Measurements from ENCODE around the gene VILL.

- TF ChIP-seq CTCF (IDR thresholded peaks at IDR 0.05; ENCODE audit: borderline replicate concordance, extremely low read depth, low read length, poor library complexity, severe bottlenecking) (no peak), EZH2 (IDR thresholded peaks at IDR 0.05; ENCODE audit: borderline replicate concordance, low read depth, low read length, severe bottlenecking) (no peak)
Observed at GRCh38 chr3:38046821-38047220, 56.2 kb downstream of the VILL start.
